Medulla oblongata (tissue), 1 donor: Measurements from ENCODE around the gene RNASE7.
"Not testable (repeated sequence)": the region's sequence is repeated elsewhere in the genome, so short reads cannot be mapped to it uniquely, and the experiment has no call there.

ENCODE experiments used
- DNase-seq: peaks from one replicate; pipeline ENCODE4 v3.0.0-alpha.2; 2015; ENCODE audit errors: extremely low spot score

The RNASE7 gene, protein sequence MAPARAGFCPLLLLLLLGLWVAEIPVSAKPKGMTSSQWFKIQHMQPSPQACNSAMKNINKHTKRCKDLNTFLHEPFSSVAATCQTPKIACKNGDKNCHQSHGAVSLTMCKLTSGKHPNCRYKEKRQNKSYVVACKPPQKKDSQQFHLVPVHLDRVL

GRCh38 chr14:21041676-21042433 is at the start of gene RNASE7:
TSS of gene RNASE7 (plus strand) at chr14:21042362. CDS start at chr14:21042993, 631 bp downstream.
- DNase-seq: no peak

DNA sequence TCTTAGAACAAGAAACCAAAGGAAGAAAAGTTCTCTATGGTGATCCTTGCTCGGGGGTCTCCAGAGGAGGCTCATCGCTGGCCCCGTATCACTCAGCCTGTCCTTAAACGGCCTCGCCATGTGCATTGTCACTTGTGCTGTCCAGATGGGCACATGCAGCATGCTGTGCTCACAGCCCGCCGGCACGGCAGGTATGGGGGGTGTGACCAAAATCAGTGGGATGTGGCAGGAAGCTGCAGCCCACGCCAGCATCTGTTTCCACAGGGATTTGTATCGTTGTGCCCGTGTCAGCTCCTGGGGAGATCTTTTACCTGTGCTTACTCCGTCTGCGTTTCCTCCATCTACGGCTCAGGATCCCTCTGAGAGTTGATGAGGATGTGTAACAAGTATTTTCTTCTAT is 45.6 kb upstream of the RNASE7 start:
- no peak for DNase-seq

GRCh38 chr14:20997115-20997514 is 45.0 kb upstream of the RNASE7 start:
- DNase-seq: no peak

- no peak for DNase-seq
Observed at GRCh38 chr14:20997564-20997963, 44.6 kb upstream of the RNASE7 start.

GRCh38 chr14:20998139-20998538 is 44.0 kb upstream of the RNASE7 start:
- DNase-seq: no peak

GRCh38 chr14:20998674-20999366 is 43.3 kb upstream of the RNASE7 start, which contains the start of gene SLC39A2:
TSS of gene SLC39A2 (plus strand) at chr14:20999293. CDS start at chr14:20999447, 154 bp downstream.
- no peak for DNase-seq

GRCh38 chr14:20999591-20999990 is 42.6 kb upstream of the RNASE7 start:
- DNase-seq: no peak

DNA sequence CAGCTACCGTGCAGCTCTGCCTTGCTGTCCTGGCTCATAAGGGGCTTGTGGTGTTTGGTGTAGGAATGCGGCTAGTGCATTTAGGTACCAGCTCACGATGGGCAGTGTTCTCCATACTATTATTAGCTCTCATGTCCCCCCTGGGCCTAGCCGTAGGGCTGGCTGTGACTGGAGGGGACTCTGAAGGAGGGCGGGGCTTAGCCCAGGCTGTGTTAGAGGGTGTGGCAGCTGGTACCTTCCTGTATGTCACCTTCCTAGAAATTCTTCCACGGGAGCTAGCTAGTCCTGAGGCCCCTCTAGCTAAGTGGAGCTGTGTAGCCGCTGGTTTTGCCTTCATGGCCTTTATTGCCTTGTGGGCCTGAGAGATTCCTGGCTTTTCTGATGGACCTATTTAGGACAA is 40.9 kb upstream of the RNASE7 start:
- DNase-seq: no peak

DNA sequence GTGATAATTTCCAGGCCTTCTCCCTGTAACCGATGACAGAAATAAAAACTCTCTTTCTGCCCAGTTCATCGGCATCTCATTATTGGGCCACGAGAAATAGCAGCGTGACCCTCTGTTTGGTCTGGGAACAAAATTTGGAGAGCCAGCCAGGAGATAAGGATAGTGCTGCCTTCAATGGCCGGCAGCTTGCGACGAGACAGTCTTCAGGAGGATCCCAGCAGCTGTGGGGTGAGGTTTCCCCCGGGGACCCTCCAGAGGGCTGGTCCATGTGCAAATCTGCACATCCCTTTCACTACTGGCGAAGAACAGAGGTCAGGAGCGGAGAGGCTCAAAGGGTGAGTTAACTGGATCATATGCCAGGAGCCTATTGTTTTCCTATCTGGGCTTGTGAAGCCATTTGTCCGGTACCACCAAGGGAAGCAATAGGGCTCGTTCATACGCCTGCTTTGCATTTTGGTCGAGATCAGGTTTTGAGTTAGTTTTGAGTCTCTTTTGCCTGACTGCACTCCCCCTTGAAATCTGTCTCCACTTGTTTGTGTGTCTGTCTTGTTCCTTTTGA is 38.3 kb upstream of the RNASE7 start:
- DNase-seq: no peak

DNA sequence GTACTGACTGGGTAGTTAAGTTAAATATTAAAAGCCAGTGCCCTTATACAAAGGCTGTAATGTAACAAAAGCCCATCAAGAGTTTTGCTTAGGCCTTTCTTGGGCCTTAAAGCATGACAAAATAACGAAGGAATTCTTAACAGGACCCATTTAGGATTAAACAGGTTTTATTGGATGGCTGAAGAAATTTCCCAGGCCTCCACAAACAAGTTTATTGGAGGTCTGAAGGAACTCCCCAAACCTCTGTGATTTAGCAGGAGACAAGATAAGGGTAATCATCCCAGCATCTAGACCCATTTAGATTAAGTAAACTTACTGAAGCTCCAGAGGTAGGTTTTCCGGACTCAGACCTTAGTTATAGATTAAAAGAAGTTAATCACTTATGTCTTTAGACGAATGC is 32.4 kb upstream of the RNASE7 start:
- not testable (repeated sequence) for DNase-seq

DNA sequence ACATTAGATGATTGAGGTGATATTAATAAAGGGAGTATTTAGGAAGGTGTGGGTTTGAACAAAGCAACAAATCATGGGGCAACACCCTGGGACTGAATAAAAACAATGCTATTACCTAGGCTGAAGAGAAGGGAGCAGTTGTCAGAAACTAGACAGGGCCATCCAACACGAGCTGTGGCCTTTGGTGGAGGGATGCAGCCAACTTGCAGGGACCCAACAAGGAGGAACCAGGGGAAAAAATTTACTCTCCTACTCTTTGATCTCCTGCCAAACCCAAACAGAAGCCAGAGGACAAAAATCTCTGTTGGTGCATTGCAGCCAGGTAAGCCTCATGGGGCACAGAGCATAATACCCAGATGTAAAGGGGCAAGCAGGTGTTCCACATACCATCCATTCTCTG is 31.0 kb upstream of the RNASE7 start:
- no peak for DNase-seq

GRCh38 chr14:21014761-21015190 is 27.4 kb upstream of the RNASE7 start:
- peak; percentile 99 for DNase-seq

- no peak for DNase-seq
Observed at GRCh38 chr14:21015312-21015711, 26.9 kb upstream of the RNASE7 start.

DNA sequence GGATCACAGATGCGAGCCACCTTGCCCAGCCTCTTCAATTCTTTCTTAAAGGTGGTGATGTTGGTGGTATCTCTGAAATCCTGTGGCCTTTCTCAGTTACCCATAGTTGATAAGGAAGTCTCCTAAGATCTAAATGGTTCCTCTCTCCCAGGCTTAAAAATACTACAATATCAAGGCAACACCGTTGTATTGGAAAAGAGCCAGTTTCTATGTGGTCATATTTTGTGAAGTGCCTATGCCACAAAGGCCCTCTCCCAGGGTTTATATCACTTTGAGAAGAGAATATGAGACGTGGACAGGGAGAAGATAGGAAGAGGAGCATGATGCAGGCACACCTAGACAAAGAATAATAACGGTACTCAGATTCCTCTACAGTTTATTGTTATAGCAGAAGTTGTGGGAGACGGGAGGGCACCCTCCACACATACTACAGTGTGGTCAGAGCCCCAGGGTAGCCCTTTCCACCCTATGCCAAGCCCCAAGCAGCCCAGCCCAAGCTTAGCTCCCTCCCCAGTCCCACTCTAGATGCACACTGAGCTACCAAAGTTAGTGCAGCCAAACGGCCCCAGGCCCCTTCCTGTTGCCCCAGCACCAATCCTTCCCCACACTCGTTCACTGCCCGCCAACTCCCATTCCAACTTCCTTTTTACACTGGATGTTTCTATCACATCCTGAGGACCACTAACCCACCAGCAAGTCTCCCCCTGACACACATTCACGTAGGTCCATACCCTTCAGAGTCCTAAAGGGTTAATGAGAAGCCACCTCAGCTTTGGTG is 25.6 kb upstream of the RNASE7 start:
- DNase-seq: no peak

- DNase-seq: no peak
Observed at GRCh38 chr14:21017528-21018245, 24.5 kb upstream of the RNASE7 start.

DNA sequence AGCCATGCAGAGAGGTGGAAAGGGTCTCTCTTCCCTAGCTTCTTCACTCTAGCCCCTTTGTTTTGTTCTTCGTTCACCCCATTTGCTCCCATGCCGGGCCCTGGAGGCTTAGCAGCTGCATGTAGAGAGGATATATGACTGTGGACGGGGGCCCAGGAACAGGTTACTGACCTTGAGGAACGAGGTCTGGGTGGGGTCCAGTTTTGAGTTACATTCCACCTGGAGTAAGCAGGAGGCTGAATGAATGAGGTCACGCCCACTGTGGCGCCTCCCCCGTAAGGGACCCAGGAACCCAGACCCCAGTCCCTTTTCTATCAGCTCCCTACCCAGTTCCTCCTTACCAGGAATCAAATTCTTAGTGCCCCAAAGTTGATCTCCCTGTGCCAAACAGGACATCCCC is 23.9 kb upstream of the RNASE7 start:
- DNase-seq: no peak

DNA sequence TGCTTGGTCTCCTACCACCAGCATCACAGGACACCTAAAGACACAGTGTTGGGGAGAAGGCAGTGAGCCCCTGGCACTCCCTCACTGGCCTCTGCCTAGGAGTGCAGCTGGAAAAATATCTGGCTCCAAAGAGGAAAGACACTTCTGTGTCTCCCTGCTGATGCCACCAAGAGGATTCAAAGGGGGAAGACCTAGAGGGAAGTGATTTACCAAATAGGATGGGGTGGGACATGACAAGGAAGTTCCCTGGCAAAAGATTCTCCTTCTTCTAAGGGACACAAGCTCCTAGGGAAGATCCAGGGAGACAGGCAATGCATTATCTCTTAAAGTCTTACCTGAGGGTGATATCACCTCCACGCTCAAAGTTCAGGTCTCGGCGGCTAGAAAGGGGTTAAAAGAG is 23.4 kb upstream of the RNASE7 start:
- DNase-seq: no peak

DNA sequence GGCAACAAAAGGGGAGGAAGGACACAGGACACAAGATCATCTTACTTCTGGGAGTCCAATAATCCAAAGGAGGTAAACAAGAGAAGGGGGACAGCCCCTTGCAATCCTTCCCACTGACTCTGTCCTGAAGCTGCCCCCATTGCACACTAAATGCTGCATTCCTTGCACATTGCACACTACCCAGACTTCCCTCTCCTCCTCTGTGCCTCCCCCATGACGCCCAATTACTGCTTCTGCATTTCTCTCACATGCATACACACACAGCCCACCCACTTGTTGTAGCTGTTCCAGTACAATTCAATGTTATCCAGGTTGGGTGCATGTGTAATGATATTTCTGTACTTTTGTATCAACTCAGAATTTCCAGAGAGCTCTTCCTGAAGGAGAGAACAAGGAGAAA is 22.8 kb upstream of the RNASE7 start:
- DNase-seq: no peak

DNA sequence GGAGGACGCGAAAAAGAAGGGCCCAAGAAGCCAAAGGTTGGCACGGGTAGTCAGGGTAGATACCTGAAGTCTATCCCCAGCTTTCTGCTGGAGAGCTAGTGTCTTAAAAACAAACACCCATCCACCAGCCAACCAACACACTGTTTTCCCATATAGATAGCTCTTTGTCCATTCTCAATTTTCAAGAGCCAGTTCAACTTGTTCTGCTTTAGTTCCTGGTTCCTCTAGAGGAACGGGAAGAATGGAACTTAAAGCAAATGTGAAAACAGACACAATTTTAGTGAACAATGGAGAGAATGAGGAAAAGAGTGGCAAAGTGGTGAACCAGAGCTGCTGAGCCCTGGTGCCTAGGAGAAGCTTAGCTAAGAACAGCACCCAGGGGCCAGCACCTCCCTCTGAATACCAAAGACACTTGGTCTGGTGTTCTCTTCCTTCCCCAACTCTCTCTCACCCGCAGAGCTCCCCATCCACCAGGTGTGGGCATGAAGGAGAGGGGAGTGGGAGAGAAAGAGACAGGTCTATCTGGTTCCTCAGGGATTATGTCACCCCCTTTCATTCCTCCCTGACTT is 21.1 kb upstream of the RNASE7 start:
- DNase-seq: no peak

DNA sequence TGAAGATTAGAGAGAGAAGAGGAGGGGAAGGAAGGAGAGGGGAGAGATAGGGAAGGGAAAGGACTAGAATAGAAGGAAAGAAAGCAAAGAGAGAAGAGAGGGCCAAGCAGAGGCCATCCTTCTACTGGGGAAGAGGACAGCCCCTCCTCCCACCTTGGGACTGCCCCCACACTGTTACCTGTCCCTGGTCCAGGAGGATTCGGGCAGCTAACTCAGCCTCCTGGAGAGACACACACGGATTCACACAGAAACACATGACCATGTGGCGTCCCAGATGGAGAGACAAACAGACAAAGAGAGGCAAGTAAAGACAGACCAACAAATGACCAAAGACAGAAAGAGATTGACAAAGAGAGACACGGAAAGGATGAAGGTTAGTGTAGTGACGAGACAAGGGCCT is 19.5 kb upstream of the RNASE7 start:
- DNase-seq: no peak

DNA sequence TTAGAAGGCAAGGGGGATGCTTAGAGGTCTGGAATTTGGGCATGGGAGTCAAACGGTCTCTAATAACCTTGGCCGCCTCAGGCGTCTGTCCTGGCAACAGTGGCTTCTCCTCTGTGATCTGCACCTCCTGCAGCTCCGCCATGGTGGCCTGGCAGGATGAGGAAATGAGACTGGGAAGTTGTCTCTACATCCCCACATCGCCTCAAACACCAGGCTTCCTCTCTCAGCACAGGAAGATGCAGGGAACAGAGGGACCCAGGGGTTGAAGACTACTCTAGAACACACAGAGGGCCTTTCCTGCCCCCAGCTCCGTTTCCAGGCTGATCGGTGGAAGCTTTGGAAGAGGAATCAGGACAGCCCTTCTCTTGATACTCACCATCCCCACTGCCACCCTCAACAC is 19.0 kb upstream of the RNASE7 start:
- DNase-seq: peak; percentile 71
